Mesendoderm (in vitro differentiated cells): ENCODE results near the gene BST2.
"Not testable (repeated sequence)": the region's sequence is repeated elsewhere in the genome, so short reads cannot be mapped to it uniquely, and the experiment has no call there.

ENCODE experiments used
- DNase-seq: peaks from one replicate; pipeline ENCODE4 v3.0.0; 2013
- H2AK5ac ChIP-seq: 2 replicates; pipeline ENCODE4 v1.6.1; 2013; ENCODE audit warnings: low read length, inconsistent platforms
- H2BK120ac ChIP-seq: 2 replicates; pipeline ENCODE4 v1.6.1; 2013; ENCODE audit warnings: low read depth, mild to moderate bottlenecking, low read length, moderate library complexity, mixed read lengths
- H2BK15ac ChIP-seq: replicated peaks from 2 replicates; pipeline ENCODE4 v1.6.1; 2013; ENCODE audit warnings: low read depth, mild to moderate bottlenecking, moderate library complexity
- H2BK5ac ChIP-seq: 2 replicates; pipeline ENCODE4 v1.6.1; 2013; ENCODE audit warnings: low read length, inconsistent platforms
- H3K18ac ChIP-seq: 2 replicates; pipeline ENCODE4 v1.6.1; 2013; ENCODE audit warnings: mild to moderate bottlenecking, low read length, mixed read lengths
- H3K23ac ChIP-seq: one replicate; pipeline ENCODE4 v1.6.1; 2013; ENCODE audit warnings: low read length
- H3K27ac ChIP-seq: 2 replicates; pipeline ENCODE4 v1.5.1; 2013; ENCODE audit warnings: low read depth, mild to moderate bottlenecking, inconsistent platforms, low read length, moderate library complexity
- H3K27me3 ChIP-seq: 2 replicates; pipeline ENCODE4 v1.6.1; 2013; ENCODE audit warnings: low read length, control low read depth, mild to moderate bottlenecking, inconsistent platforms; ENCODE audit not compliant: insufficient read depth, poor library complexity
- H3K36me3 ChIP-seq: 2 replicates; pipeline ENCODE4 v1.6.1; 2013; ENCODE audit warnings: low read length, inconsistent platforms; ENCODE audit not compliant: control insufficient read depth, insufficient read depth
- H3K4ac ChIP-seq: one replicate; pipeline ENCODE4 v1.6.1; 2013; ENCODE audit warnings: low read depth, mild to moderate bottlenecking, low read length, moderate library complexity
- H3K4me1 ChIP-seq: 2 replicates; pipeline ENCODE4 v1.6.1; 2013; ENCODE audit warnings: low read depth, low read length, inconsistent platforms; ENCODE audit not compliant: control insufficient read depth
- H3K4me2 ChIP-seq: 2 replicates; pipeline ENCODE4 v1.6.1; 2013; ENCODE audit warnings: low read length
- H3K4me3 ChIP-seq: 2 replicates; pipeline ENCODE4 v1.5.1; 2013; ENCODE audit warnings: mild to moderate bottlenecking, low read length
- H3K56ac ChIP-seq: one replicate; pipeline ENCODE4 v1.6.1; 2013; ENCODE audit warnings: low read length
- H3K79me1 ChIP-seq: 2 replicates; pipeline ENCODE4 v1.6.1; 2013; ENCODE audit warnings: low read length, inconsistent platforms
- H3K79me2 ChIP-seq: 2 replicates; pipeline ENCODE4 v1.6.1; 2013; ENCODE audit warnings: mild to moderate bottlenecking, low read length; ENCODE audit not compliant: control insufficient read depth, insufficient read depth
- H3K9ac ChIP-seq: 2 replicates; pipeline ENCODE4 v1.6.1; 2013; ENCODE audit warnings: low read length, inconsistent platforms
- H4K5ac ChIP-seq: one replicate; pipeline ENCODE4 v1.6.1; 2013; ENCODE audit warnings: low read length
- H4K8ac ChIP-seq: one replicate; pipeline ENCODE4 v1.6.1; 2013; ENCODE audit warnings: low read depth, mild to moderate bottlenecking, control low read depth, low read length, moderate library complexity
- WGBS: extraction: QIAGEN DNeasy Blood & Tissue Kit; methylation state at CpG from one replicate; pipeline ENCODE4 v1.1.7; 2013; ENCODE audit warnings: low lambda C conversion rate, missing lambda C conversion rate; ENCODE audit not compliant: insufficient coverage; ENCODE audit errors: extremely low coverage; 5-methylcytosine and 5-hydroxymethylcytosine counted together

BST2 gene

DNA sequence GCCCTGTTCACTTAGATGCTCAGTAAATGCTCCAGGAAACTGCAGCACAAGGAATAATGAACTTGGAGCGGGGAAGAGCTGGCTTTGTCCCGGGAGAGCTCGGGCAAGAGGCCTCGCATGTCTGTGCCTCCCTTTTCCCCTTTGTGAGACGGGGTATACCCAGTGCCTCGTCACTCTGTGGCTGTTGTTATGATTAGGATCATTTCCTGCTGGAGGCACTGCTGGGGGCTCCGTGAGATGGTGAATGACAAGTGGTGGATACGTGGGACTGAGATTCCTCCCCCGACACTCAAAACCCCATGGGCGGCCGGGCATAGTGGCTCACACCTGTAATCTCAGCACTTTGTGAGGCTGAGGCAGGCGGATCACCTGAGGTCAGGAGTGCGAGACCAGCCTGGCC is 27.2 kb downstream of the BST2 start:
- no CpG with 5 or more reads among the region's 13 CpGs for WGBS
- Histone ChIP-seq H3K4ac (no peak overlapping the region), H4K8ac (no peak overlapping the region), H3K56ac (no peak overlapping the region), H4K5ac (no peak overlapping the region), H3K23ac (no peak overlapping the region), H2BK120ac (no peak overlapping the region), H3K79me1 (no peaks in the 10 kb centered on the region), H2BK15ac (no peak overlapping the region), H3K4me3 (no peak overlapping the region), H3K18ac (no peak overlapping the region), H3K27me3 (no peaks in the 10 kb centered on the region), H2BK5ac (no peak overlapping the region), H3K36me3 (no peaks in the 10 kb centered on the region), H2AK5ac (no peak overlapping the region), H3K27ac (no peak overlapping the region), H3K4me1 (no peaks in the 10 kb centered on the region), H3K4me2 (no peak overlapping the region), H3K79me2 (no peaks in the 10 kb centered on the region), H3K9ac (no peak overlapping the region)
- no peak for DNase-seq

- H2BK5ac ChIP-seq, result no peak within 1 kb of the TSS
- H3K4me1 ChIP-seq, result no peaks in the 10 kb centered on the region
- H4K8ac ChIP-seq, result no peak within 1 kb of the TSS
- H4K5ac ChIP-seq, result no peak within 1 kb of the TSS
- no peak within 1 kb of the TSS for H3K4ac ChIP-seq
- H3K56ac ChIP-seq, result no peak within 1 kb of the TSS
- no peak within 1 kb of the TSS for H2BK15ac ChIP-seq
- no peaks in the 10 kb centered on the region for H3K79me1 ChIP-seq
- WGBS, result no CpG with 5 or more reads among the region's 39 CpGs
- no peak within 1 kb of the TSS for H2AK5ac ChIP-seq
- H3K23ac ChIP-seq, result no peak within 1 kb of the TSS
- H2BK120ac ChIP-seq, result no peak within 1 kb of the TSS
- H3K79me2 ChIP-seq, result no peaks in the 10 kb centered on the region
- H3K4me3 ChIP-seq, result no peak within 1 kb of the TSS
- H3K27ac ChIP-seq, result no peak within 1 kb of the TSS
- no peak within 1 kb of the TSS for H3K9ac ChIP-seq
- H3K27me3 ChIP-seq, result no peaks in the 10 kb centered on the region
- no peak within 1 kb of the TSS for H3K18ac ChIP-seq
- no peak within 1 kb of the TSS for H3K4me2 ChIP-seq
- no peak for DNase-seq
- no peaks in the 10 kb centered on the region for H3K36me3 ChIP-seq
Observed at GRCh38 chr19:17376935-17377600, 28.4 kb downstream of the BST2 start, which contains the start of gene PLVAP. Gene PLVAP, minus strand, starts transcription at chr19:17377342. Its CDS starts 54 bp downstream, at chr19:17377288.

GRCh38 chr19:17370026-17370587 is 35.3 kb downstream of the BST2 start:
- DNase-seq, result no peak
- no peak overlapping the region for H3K9ac ChIP-seq
- no CpG with 5 or more reads among the region's 8 CpGs for WGBS
- no peak overlapping the region for H3K4me2 ChIP-seq
- no peak overlapping the region for H4K5ac ChIP-seq
- no peaks in the 10 kb centered on the region for H3K4me1 ChIP-seq
- H2BK120ac ChIP-seq, result no peak overlapping the region
- no peak overlapping the region for H3K4me3 ChIP-seq
- H3K79me2 ChIP-seq, result no peaks in the 10 kb centered on the region
- H3K27ac ChIP-seq, result no peak overlapping the region
- H2BK5ac ChIP-seq, result no peak overlapping the region
- H3K18ac ChIP-seq, result no peak overlapping the region
- no peak overlapping the region for H3K23ac ChIP-seq
- H4K8ac ChIP-seq, result no peak overlapping the region
- no peak overlapping the region for H3K56ac ChIP-seq
- no peak overlapping the region for H3K4ac ChIP-seq
- H2AK5ac ChIP-seq, result no peak overlapping the region
- no peaks in the 10 kb centered on the region for H3K36me3 ChIP-seq
- no peak overlapping the region for H2BK15ac ChIP-seq
- H3K27me3 ChIP-seq, result no peaks in the 10 kb centered on the region
- H3K79me1 ChIP-seq, result no peaks in the 10 kb centered on the region

- no peak overlapping the region for H2BK15ac ChIP-seq
- no peaks in the 10 kb centered on the region for H3K27me3 ChIP-seq
Observed at GRCh38 chr19:17365361-17365760, 40.1 kb downstream of the BST2 start.

DNA sequence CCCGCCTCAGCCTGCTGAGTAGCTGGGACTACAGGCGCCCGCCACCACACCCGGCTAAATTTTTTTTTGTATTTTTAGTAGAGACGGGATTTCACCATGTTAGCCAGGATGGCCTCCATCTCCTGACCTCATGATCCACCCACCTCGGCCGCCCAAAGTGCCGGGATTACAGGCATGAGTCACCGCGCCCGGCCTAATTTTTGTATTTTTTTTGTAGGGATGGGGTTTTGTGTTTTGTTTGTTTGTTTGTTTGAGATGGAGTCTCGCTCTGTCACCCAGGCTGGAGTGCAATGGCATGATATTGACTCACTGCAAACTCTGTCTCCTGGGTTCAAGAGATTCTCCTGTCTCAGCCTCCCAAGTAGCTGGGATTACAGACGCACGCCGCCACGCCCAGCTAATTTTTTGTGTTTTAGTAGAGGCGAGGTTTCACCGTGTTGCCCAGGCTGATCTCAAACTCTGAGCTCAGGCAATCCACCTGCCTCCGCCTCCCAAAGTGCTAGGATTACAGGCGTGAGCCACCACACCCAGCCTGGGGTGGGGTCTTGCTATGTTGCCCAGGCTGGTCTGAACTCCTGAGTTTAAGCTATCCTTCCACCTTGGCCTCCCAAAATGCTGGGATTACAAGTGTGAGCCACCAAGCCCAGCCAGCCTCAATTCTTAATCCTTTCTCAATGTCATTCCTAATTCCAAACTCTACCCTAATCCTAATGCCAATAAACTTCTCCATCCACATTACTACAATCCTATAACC is 41.4 kb downstream of the BST2 start:
- H4K8ac ChIP-seq, H3K9ac ChIP-seq, H2BK5ac ChIP-seq, H3K36me3 ChIP-seq, H3K79me2 ChIP-seq, H3K56ac ChIP-seq, H3K4me2 ChIP-seq, H3K4ac ChIP-seq, H3K4me1 ChIP-seq, DNase-seq, H3K23ac ChIP-seq, H3K79me1 ChIP-seq, H2AK5ac ChIP-seq, H3K18ac ChIP-seq, H4K5ac ChIP-seq, H3K27me3 ChIP-seq, H3K27ac ChIP-seq, H2BK120ac ChIP-seq, H3K4me3 ChIP-seq, H2BK15ac ChIP-seq: not testable (repeated sequence)
- WGBS, result no CpG with 5 or more reads among the region's 20 CpGs

More at GRCh38 chr19:17365361-17365760, 40.1 kb downstream of the BST2 start:
- no peak overlapping the region for H4K5ac ChIP-seq
- no peak overlapping the region for H3K56ac ChIP-seq
- no peaks in the 10 kb centered on the region for H3K4me1 ChIP-seq
- WGBS, result no CpG with 5 or more reads among the region's 22 CpGs
- no peak for DNase-seq
- no peak overlapping the region for H2BK120ac ChIP-seq
- H3K79me2 ChIP-seq, result no peaks in the 10 kb centered on the region
- no peaks in the 10 kb centered on the region for H3K79me1 ChIP-seq
- no peak overlapping the region for H3K4ac ChIP-seq
- H3K9ac ChIP-seq, result no peak overlapping the region
- no peak overlapping the region for H4K8ac ChIP-seq
- H2AK5ac ChIP-seq, result no peak overlapping the region
- no peak overlapping the region for H3K4me3 ChIP-seq
- no peak overlapping the region for H3K18ac ChIP-seq
- no peaks in the 10 kb centered on the region for H3K36me3 ChIP-seq
- H3K27ac ChIP-seq, result no peak overlapping the region
- H2BK5ac ChIP-seq, result no peak overlapping the region
- H3K4me2 ChIP-seq, result no peak overlapping the region
- no peak overlapping the region for H3K23ac ChIP-seq
